Lung (tissue), 12 donors: Measurements from ENCODE around the gene UBA52. TPM values are rescaled to one million over a fixed set of nuclear protein-coding genes. Genes with fewer than 3 reads are reported as not detected.
"Not testable (repeated sequence)": the region's sequence is repeated elsewhere in the genome, so short reads cannot be mapped to it uniquely, and the experiment has no call there.

Source experiments
- ATAC-seq: fragments of 200-7000 bp; cut with Tn5 transposase; one replicate; pipeline ENCODE4 v1.9.1; 2020; ENCODE audit warnings: moderate number of reproducible peaks; ENCODE audit not compliant: insufficient read depth, low FRiP score
- DNase-seq, 3 donors: peaks; one replicate each; pipeline ENCODE4 v3.0.0-alpha.2; 2013 to 2017
- H3K27ac ChIP-seq, 2 donors: one replicate each; pipeline ENCODE4 v1.5.1; 2013; ENCODE audit warnings: mild to moderate bottlenecking in 2 of 2, moderate library complexity in 2 of 2, control low read depth in 1 of 2, inconsistent platforms in 1 of 2, low read depth in 1 of 2, low read length in 1 of 2
- H3K27me3 ChIP-seq, 3 donors: one replicate each; pipeline ENCODE4 v1.5.1; 2013; ENCODE audit warnings: low read length in 2 of 3; ENCODE audit not compliant: control insufficient read depth in 3 of 3, insufficient read depth in 3 of 3
- H3K36me3 ChIP-seq, 4 donors: one replicate each; pipeline ENCODE4 v1.5.1; 2013; ENCODE audit warnings: low read length in 4 of 4, mild to moderate bottlenecking in 1 of 4, moderate library complexity in 1 of 4; ENCODE audit not compliant: control insufficient read depth in 4 of 4, insufficient read depth in 4 of 4
- H3K4me1 ChIP-seq, 5 donors: one replicate each; pipeline ENCODE4 v1.5.1; 2013; ENCODE audit warnings: low read length in 5 of 5, mild to moderate bottlenecking in 2 of 5, moderate library complexity in 1 of 5; ENCODE audit not compliant: control insufficient read depth in 5 of 5, insufficient read depth in 5 of 5
- H3K4me3 ChIP-seq: one replicate; pipeline ENCODE4 v1.5.1; 2013; ENCODE audit warnings: mild to moderate bottlenecking, control low read depth, moderate library complexity
- H3K9ac ChIP-seq, 2 donors: one replicate each; pipeline ENCODE4 v1.5.1; 2013; ENCODE audit warnings: low read length in 2 of 2, control low read depth in 1 of 2; ENCODE audit not compliant: insufficient read depth in 1 of 2
- H3K9me3 ChIP-seq, 4 donors: one replicate each; pipeline ENCODE4 v1.5.1; 2013; ENCODE audit warnings: low read length in 3 of 4, mild to moderate bottlenecking in 1 of 4, moderate library complexity in 1 of 4; ENCODE audit not compliant: control insufficient read depth in 4 of 4, insufficient read depth in 3 of 4
- WGBS, 2 donors: extraction: QIAGEN DNeasy Blood & Tissue Kit; methylation state at CpG; one replicate each; pipeline ENCODE4 v1.1.7; 2013; 5-methylcytosine and 5-hydroxymethylcytosine counted together
- polyA plus RNA-seq, 2 donors: library from polyadenylated mRNA; stranded (reverse); fragments of 200-250 nt; gene quantifications; one replicate each; pipeline ENCODE4 v1.2.1, GENCODE V29; 2013
- total RNA-seq, 2 donors: library from RNA; depleted of rRNA in 1 of 2; stranded (reverse); fragments of >200 nt in 1 of 2; gene quantifications; one replicate each; pipeline ENCODE4 v1.2.1, GENCODE V29; 2014 to 2021
- TF ChIP-seq, protein P1 (sequence below): IDR thresholded peaks from 2 replicates; pipeline ENCODE4 v1.5.1; 2012; ENCODE audit warnings: mild to moderate bottlenecking; ENCODE audit errors: control extremely low read depth, extremely low read depth
- donor health status: control.
- donor health status: control.
- donor health status: Bipolar disorder and iron deficiency.
- donor health status: healthy.
- donor health status: DM: yes; HTN: yes; CAD: no.

The UBA52 gene
- total and polyA plus RNA-seq, 4 donors = 689 to 1,266 (median 1,030) TPM

DNA sequence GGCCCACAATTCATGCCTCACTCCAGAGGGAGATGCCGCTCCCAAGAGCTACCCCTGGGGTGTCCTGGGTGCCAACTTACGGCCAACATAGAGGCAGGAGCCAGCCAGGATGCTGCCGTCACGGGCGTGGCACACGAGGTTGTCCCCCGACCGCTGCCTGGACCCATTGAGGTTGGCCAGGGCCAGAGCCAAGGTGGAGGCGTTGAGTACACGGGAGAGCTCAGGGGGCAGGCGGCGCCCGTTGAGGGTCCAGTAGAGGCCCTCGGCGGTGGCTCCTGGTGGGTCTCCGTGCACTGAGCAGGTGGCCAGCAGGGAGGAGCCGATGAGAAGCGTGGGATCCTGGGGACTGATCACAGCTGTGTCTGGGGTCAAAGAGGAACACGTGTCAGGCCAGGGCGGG lies 27.8 kb downstream of the UBA52 start:
- no peak for DNase-seq
- TF ChIP-seq, protein P1, sequence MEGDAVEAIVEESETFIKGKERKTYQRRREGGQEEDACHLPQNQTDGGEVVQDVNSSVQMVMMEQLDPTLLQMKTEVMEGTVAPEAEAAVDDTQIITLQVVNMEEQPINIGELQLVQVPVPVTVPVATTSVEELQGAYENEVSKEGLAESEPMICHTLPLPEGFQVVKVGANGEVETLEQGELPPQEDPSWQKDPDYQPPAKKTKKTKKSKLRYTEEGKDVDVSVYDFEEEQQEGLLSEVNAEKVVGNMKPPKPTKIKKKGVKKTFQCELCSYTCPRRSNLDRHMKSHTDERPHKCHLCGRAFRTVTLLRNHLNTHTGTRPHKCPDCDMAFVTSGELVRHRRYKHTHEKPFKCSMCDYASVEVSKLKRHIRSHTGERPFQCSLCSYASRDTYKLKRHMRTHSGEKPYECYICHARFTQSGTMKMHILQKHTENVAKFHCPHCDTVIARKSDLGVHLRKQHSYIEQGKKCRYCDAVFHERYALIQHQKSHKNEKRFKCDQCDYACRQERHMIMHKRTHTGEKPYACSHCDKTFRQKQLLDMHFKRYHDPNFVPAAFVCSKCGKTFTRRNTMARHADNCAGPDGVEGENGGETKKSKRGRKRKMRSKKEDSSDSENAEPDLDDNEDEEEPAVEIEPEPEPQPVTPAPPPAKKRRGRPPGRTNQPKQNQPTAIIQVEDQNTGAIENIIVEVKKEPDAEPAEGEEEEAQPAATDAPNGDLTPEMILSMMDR = no peak
- 86 to 92% methylated on average over 20 of the region's 20 CpGs for WGBS, 2 donors

DNA sequence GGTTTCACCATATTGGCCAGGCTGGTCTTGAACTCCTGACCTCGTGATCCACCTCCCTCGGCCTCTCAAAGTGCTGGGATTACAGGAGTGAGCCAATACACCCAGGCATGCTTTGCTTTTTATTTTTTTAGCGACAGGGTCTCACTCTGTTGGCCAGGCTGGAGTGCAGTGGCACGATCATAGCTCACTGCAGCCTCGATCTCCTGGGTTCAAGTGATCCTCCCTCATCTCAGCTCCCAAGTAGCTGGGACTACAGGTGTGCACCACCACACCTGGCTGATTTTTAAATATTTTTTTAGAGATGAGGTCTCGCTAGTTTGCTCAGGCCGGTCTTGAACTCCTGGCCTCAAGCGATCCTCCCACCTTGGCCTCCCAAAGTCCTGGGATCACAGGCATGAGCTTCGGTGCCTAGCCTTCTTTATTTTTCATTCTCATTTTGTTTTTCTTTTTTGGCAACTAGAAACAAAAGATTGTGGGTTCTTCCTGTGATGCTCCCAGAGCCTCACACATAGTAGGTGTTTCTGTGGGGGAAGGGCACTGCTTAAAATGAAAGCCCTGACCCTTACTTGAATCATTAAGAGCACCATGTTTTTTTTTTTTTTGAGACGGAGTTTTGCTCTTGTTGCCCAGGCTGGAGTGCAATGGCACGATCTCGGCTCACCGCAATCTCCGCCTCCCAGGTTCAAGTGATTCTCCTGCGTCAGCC lies 29.2 kb downstream of the UBA52 start:
- not testable (repeated sequence) for ATAC-seq, H3K9me3 ChIP-seq, H3K9ac ChIP-seq, H3K27ac ChIP-seq, H3K4me3 ChIP-seq, DNase-seq, H3K36me3 ChIP-seq
- WGBS, 2 donors = 90 to 93% methylated on average over 15 of the region's 15 CpGs
- H3K4me1 ChIP-seq = peaks cover 0 to 17% (median 0%) of the 10 kb centered on the region in 5 donors
- H3K27me3 ChIP-seq = peaks cover 0 to 30% (median 26%) of the 10 kb centered on the region in 3 donors

More for the DNA sequence above, 27.8 kb downstream of the UBA52 start:
- peaks cover 0 to 1% (median 0%) of the 10 kb centered on the region in 4 donors for H3K9me3 ChIP-seq
- H3K4me3 ChIP-seq = no peak overlapping the region
- H3K36me3 ChIP-seq = no peaks in the 10 kb centered on the region
- peaks cover 0 to 29% (median 29%) of the 10 kb centered on the region in 3 donors for H3K27me3 ChIP-seq
- peaks cover 0 to 16% (median 2%) of the 10 kb centered on the region in 5 donors for H3K4me1 ChIP-seq
- no peak overlapping the region for H3K27ac ChIP-seq
- H3K9ac ChIP-seq = no peak overlapping the region
- ATAC-seq = no peak

DNA sequence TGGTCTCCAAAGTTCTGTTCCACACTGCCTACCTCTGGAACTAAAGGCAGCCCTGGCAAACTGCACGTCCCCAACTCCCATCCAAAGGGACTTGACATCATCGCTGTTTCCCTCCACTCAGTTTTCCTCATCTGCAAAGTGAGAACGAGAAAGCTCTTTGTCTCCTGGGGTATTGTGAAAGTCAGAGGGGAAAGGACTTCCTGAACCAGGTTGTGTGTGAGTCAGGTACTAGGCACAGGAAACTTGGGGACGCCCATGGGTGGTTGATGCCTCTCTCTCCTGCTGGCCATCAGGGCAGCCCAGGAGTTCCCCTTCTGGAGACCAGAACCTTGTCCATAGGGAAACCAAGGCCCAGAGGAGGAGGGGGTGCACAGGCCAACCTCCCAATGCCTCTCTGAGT lies 30.2 kb downstream of the UBA52 start:
- Histone ChIP-seq H3K36me3 (no peaks in the 10 kb centered on the region), H3K27me3 (peaks cover 0 to 28% (median 26%) of the 10 kb centered on the region in 3 donors), H3K4me3 (no peak overlapping the region), H3K9ac (no peak overlapping the region), H3K4me1 (peaks cover 0 to 17% (median 0%) of the 10 kb centered on the region in 5 donors), H3K27ac (no peak overlapping the region), H3K9me3 (peaks cover 0 to 5% (median 0%) of the 10 kb centered on the region in 4 donors)
- no peak for DNase-seq
- TF ChIP-seq, protein P1 = no peak
- WGBS, 2 donors = 62 to 70% methylated on average over 4 of the region's 4 CpGs
- no peak for ATAC-seq

DNA sequence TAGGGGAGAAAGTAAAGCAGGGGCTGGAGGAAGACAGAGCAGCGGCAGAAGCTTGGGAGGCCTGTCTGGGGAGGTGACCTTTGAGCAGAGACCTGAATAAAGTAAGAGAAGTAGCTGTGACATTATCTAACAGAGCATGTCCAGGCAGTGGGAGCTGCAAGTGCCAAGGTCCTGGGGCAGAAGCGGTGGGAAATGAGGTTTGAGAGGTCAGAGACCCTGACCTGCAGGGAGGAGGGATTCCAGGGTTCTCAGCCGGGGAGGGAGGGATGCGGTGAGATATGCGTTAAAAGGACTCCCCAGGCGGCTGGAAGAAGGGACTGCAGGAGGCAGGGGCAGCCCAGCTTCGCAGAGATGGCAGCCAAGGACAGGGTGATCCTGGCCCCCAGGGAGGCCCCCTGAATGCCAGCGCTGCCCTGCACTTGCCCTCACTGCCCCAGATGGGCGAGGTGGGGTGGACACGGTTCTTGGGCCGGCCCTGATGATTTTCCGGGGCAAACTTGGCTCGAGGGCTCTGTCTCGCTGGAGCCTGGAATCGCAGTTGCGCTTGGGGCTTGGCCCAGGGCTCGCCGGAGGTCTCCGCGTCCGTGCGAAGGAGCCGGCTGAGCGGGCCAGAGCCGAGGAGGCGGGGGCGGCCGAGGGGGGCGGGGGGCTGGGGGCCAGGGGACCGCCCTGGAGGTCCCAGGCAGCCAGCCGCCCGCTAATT lies 31.7 kb downstream of the UBA52 start:
- ATAC-seq = no peak
- Histone ChIP-seq H3K27me3 (peaks cover 0 to 33% (median 26%) of the 10 kb centered on the region in 3 donors), H3K9ac (no peak overlapping the region), H3K4me1 (peaks cover 0 to 17% (median 0%) of the 10 kb centered on the region in 5 donors), H3K4me3 (no peak overlapping the region), H3K9me3 (peaks cover 0 to 5% (median 0%) of the 10 kb centered on the region in 4 donors), H3K27ac (no peak overlapping the region), H3K36me3 (no peaks in the 10 kb centered on the region)
- TF ChIP-seq, protein P1 = no peak
- peak in 2 of 3 donors; percentile 27 to 38 for DNase-seq
- 20% methylated on average over 25 to 32 of the region's 32 CpGs for WGBS, 2 donors
